Endothelial cell of umbilical vein (primary cell): Measurements from ENCODE around the gene SNX3. TPM values are rescaled to one million over a fixed set of nuclear protein-coding genes. Genes with fewer than 3 reads are reported as not detected.

Experiments used
- BruUV-seq: library from RNA; stranded (reverse); fragments of 400-500 nt; replicated peaks from 2 replicates; lab custom pipeline; 2021; lab: Mats Ljungman, UMichigan
- CTCF ChIA-PET: fragments of 300-600, 350-600 bp; sonication (Branson Sonifier 250); formaldehyde crosslinking; loops from one replicate; lab custom pipeline; 2021; ENCODE audit warnings: antibody characterized with exemption, inconsistent platforms; lab: Charles Lee
- POLR2A ChIA-PET: fragments of 300-600, 350-600 bp; sonication (Branson Sonifier 250); formaldehyde crosslinking; loops from one replicate; lab custom pipeline; 2021; ENCODE audit warnings: antibody characterized with exemption, inconsistent platforms; lab: Charles Lee
- DNase-seq: peaks from one replicate; pipeline ENCODE4 v3.0.0-alpha.2; 2011; ENCODE audit warnings: low read depth, low spot score
- FAIRE-seq: peaks from 2 replicates; lab custom pipeline; 2011; peaks lifted over from hg19 to GRCh38; lab: Jason Lieb, UNC
- H2AFZ ChIP-seq: 2 replicates; pipeline ENCODE4 v1.6.0; 2012; ENCODE audit warnings: low read depth, low read length, control low read depth, inconsistent platforms
- H3K27ac ChIP-seq: 2 replicates; pipeline ENCODE4 v1.5.1; 2011; ENCODE audit warnings: low read depth, mild to moderate bottlenecking, control low read depth, low read length, moderate library complexity; ENCODE audit not compliant: insufficient read depth
- H3K27me3 ChIP-seq, 2 experiments: 2 replicates each; pipeline versions ENCODE4 v1.6.0 to v1.6.1; 2011; ENCODE audit warnings: low read length in 2 of 2, mixed read lengths in 1 of 2; ENCODE audit not compliant: control insufficient read depth in 2 of 2, insufficient read depth in 2 of 2
- H3K36me3 ChIP-seq, 2 experiments: 2 replicates in 1 of 2; 3 replicates in 1 of 2; pipeline ENCODE4 v1.5.1; 2011; ENCODE audit warnings: low read length in 2 of 2, mild to moderate bottlenecking in 1 of 2, moderate library complexity in 1 of 2; ENCODE audit not compliant: control insufficient read depth in 2 of 2, insufficient read depth in 2 of 2; ENCODE audit errors: extremely low read depth in 1 of 2
- H3K4me1 ChIP-seq: 3 replicates; pipeline ENCODE4 v1.5.1; 2011; ENCODE audit warnings: mild to moderate bottlenecking, low read length; ENCODE audit not compliant: control insufficient read depth, insufficient read depth; ENCODE audit errors: extremely low read depth
- H3K4me2 ChIP-seq: 2 replicates; pipeline ENCODE4 v1.6.1; 2011; ENCODE audit warnings: low read length, control low read depth, mixed read lengths; ENCODE audit not compliant: insufficient read depth
- H3K4me3 ChIP-seq, 3 experiments: fragments of 200-600 bp in 1 of 3; sonication (generic), shearing (Covaris generic) in 1 of 3; replicated peaks in 1 of 3; 2 replicates each; pipeline ENCODE4 v1.5.1; 2011 to 2016; ENCODE audit warnings: control low read depth in 3 of 3, low read length in 3 of 3, mild to moderate bottlenecking in 2 of 3, inconsistent platforms in 1 of 3, low read depth in 1 of 3, moderate library complexity in 1 of 3; ENCODE audit not compliant: insufficient read depth in 1 of 3
- H3K79me2 ChIP-seq: 2 replicates; pipeline ENCODE4 v1.6.0; 2012; ENCODE audit warnings: low read length, inconsistent platforms; ENCODE audit not compliant: control insufficient read depth, insufficient read depth
- H3K9ac ChIP-seq: replicated peaks from 2 replicates; pipeline ENCODE3; 2011; ENCODE audit warnings: low read length, control low read depth; ENCODE audit not compliant: insufficient read depth; ENCODE audit errors: extremely low read depth
- H3K9me1 ChIP-seq: replicated peaks from 3 replicates; pipeline ENCODE4 v1.6.0; 2011; ENCODE audit warnings: mild to moderate bottlenecking, low read length; ENCODE audit not compliant: control insufficient read depth, insufficient read depth; ENCODE audit errors: extremely low read depth
- H3K9me3 ChIP-seq: replicated peaks from 2 replicates; pipeline ENCODE4 v1.5.1; 2012; ENCODE audit warnings: low read length, inconsistent platforms; ENCODE audit not compliant: control insufficient read depth, insufficient read depth
- H4K20me1 ChIP-seq: replicated peaks from 2 replicates; pipeline ENCODE3; 2011; ENCODE audit warnings: mild to moderate bottlenecking, low read length; ENCODE audit not compliant: control insufficient read depth, insufficient read depth; ENCODE audit errors: extremely low read depth
- EZH2 ChIP-seq: IDR thresholded peaks from 2 replicates; pipeline ENCODE4 v1.6.1; 2012; ENCODE audit warnings: borderline replicate concordance, low read depth, mild to moderate bottlenecking, moderate library complexity, low read length, inconsistent platforms; ENCODE audit not compliant: severe bottlenecking
- FOS ChIP-seq: IDR thresholded peaks from 2 replicates; pipeline ENCODE4 v1.6.1; 2011; ENCODE audit warnings: mild to moderate bottlenecking, low read length, moderate library complexity, borderline replicate concordance; ENCODE audit not compliant: insufficient read depth
- GATA2 ChIP-seq: IDR thresholded peaks from 2 replicates; pipeline ENCODE4 v1.7.0; 2011; ENCODE audit warnings: low read depth, mild to moderate bottlenecking, moderate library complexity, mixed read lengths, low read length; ENCODE audit not compliant: insufficient read length, insufficient read depth
- JUN ChIP-seq: IDR thresholded peaks from 2 replicates; pipeline ENCODE4 v1.6.1; 2011; ENCODE audit warnings: borderline replicate concordance, low read depth; ENCODE audit not compliant: insufficient read length, insufficient read depth
- MYC ChIP-seq: IDR thresholded peaks from one replicate; pipeline ENCODE4 v1.6.1; 2011; ENCODE audit warnings: mild to moderate bottlenecking, low read depth, low read length
- POLR2A ChIP-seq: IDR thresholded peaks from 2 replicates; pipeline ENCODE4 v1.6.1; 2012; ENCODE audit warnings: low read depth, mild to moderate bottlenecking, control low read depth, low read length
- POLR2AphosphoS5 ChIP-seq: IDR thresholded peaks from 2 replicates; pipeline ENCODE4 v1.6.1; 2012; ENCODE audit warnings: low read depth, mild to moderate bottlenecking, control low read depth, low read length, moderate library complexity; ENCODE audit not compliant: insufficient read depth
- dilution Hi-C: fragments of 300-500 bp; cut with MboI; formaldehyde crosslinking; loops from one replicate; pipeline ENCODE4 v1.15.0; 2019; ENCODE audit warnings: low sequenced_read_pairs; ENCODE audit not compliant: extremely low pct_ligation_motif_present
- intact Hi-C: fragments of 100-400 bp; cut with micrococcal nuclease; formaldehyde crosslinking; loops from one replicate; pipeline ENCODE4 v1.10.0; 2022
- polyA plus RNA-seq, 4 experiments: library from polyadenylated mRNA; depleted of rRNA in 3 of 4; stranded (reverse) in 3 of 4; unstranded in 1 of 4; fragments of >200 nt; gene quantifications; 2 replicates each; pipeline versions ENCODE4 v1.2.1 to v1.2.3, GENCODE V29; 2011 to 2012; ENCODE audit warnings: missing spikeins in 1 of 4
- total RNA-seq: library from RNA; stranded (reverse); gene quantifications from 2 replicates; pipeline ENCODE4 v1.2.3, GENCODE V29; 2021
- TF ChIP-seq, protein P1 (sequence below): IDR thresholded peaks from 2 replicates; pipeline ENCODE4 v1.6.1; 2011; ENCODE audit not compliant: insufficient read depth, insufficient read length
- TF ChIP-seq, protein P2 (sequence below), 2 donors: IDR thresholded peaks; 1 replicate in 1 of 2; 2 replicates in 1 of 2; pipeline ENCODE4 v1.5.1; 2011; ENCODE audit warnings: low read length in 2 of 2, mild to moderate bottlenecking in 2 of 2, moderate library complexity in 2 of 2, control low read depth in 1 of 2, inconsistent platforms in 1 of 2, low read depth in 1 of 2; ENCODE audit not compliant: insufficient read depth in 1 of 2; ENCODE audit errors: extremely low read depth in 1 of 2

The SNX3 gene
- total and polyA plus RNA-seq, 2 donors (not counting 3 experiments of a cell fraction or from before 2014, with no cell fraction given): 155 to 281 TPM

DNA sequence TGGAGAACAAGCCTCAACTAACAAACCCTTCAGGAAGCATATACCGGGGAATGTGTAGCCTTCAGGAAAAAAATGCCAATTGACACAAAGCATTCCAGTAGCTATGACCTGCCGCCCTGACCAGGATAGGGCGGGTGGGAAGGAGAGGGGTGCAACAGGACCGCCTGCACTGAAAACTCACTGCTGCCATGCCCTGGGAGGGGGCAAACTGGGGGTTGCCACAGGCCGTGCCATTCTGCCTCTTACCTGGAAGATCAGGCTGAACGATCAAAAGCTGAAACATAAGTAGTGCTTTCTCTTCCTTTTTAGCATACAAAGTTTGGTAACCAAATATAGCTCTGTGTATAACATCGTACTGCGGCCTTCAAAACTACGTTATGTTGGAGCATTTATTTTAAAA, 73.3 kb downstream of the SNX3 start:
- Histone ChIP-seq H2AFZ (no peak overlapping the region), H3K9me3 (no peaks in the 10 kb centered on the region), H3K4me3 (no peak overlapping the region), H4K20me1 (no peaks in the 10 kb centered on the region), H3K9ac (no peak overlapping the region), H3K36me3 (no peaks in the 10 kb centered on the region), H3K4me2 (no peak overlapping the region), H3K9me1 (no peaks in the 10 kb centered on the region), H3K27ac (no peak overlapping the region), H3K4me1 (no peaks in the 10 kb centered on the region), H3K27me3 (peaks cover 12 to 15% of the 10 kb centered on the region in 2 experiments), H3K79me2 (no peaks in the 10 kb centered on the region)
- FAIRE-seq (no peak), DNase-seq (no peak)
- intact Hi-C loops (no loop called here), dilution Hi-C loops (no loop called here)
- CTCF ChIA-PET: interaction anchor here (2.0 kb wide), 1 partner anchor 19 kb away, joined by 5 read pairs; no protein-coding TSS in a partner anchor
- POLR2A ChIA-PET: no interaction called here
- TF ChIP-seq POLR2AphosphoS5 (no peak), FOS (no peak), EZH2 (no peak), POLR2A (no peak), MYC (no peak), GATA2 (no peak), JUN (no peak)
- TF ChIP-seq, protein P1, sequence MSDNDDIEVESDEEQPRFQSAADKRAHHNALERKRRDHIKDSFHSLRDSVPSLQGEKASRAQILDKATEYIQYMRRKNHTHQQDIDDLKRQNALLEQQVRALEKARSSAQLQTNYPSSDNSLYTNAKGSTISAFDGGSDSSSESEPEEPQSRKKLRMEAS: no peak
- TF ChIP-seq, protein P2, sequence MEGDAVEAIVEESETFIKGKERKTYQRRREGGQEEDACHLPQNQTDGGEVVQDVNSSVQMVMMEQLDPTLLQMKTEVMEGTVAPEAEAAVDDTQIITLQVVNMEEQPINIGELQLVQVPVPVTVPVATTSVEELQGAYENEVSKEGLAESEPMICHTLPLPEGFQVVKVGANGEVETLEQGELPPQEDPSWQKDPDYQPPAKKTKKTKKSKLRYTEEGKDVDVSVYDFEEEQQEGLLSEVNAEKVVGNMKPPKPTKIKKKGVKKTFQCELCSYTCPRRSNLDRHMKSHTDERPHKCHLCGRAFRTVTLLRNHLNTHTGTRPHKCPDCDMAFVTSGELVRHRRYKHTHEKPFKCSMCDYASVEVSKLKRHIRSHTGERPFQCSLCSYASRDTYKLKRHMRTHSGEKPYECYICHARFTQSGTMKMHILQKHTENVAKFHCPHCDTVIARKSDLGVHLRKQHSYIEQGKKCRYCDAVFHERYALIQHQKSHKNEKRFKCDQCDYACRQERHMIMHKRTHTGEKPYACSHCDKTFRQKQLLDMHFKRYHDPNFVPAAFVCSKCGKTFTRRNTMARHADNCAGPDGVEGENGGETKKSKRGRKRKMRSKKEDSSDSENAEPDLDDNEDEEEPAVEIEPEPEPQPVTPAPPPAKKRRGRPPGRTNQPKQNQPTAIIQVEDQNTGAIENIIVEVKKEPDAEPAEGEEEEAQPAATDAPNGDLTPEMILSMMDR (IDR thresholded peaks at IDR 0.05; ENCODE audit: extremely low read depth in 1 of 2, insufficient read depth in 1 of 2, low read depth in 1 of 2, low read length in 2 of 2): no peak
- no TSS peak for BruUV-seq
